ENCODE results near the gene ULBP3. TPM values are rescaled to one million over a fixed set of nuclear protein-coding genes. Genes with fewer than 3 reads are reported as not detected.

The ULBP3 gene
- total and polyA plus RNA-seq, 2 donors from 2014 or later = 0.71 to 5.0 TPM

DNA sequence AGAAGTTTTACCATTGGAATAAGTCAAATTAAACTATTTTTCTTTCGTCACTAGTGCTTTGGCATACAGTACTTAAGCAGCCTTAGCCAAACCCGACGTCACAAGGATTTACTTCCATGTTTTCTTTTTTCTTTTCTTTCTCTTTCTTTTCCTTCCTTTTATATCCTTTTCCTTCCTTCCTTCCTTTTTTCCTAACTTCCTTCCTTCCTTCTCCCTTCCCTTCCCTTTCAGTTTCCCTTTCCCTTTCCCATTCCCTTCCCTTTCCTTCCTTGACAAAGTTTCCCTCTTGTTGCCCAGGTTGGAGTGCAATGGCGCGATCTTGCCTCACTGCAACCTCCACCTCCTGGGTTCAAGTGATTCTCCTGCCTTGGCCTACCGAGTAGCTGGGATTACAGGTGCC lies 9.9 kb downstream of the ULBP3 start:
- TF ChIP-seq, protein P1, sequence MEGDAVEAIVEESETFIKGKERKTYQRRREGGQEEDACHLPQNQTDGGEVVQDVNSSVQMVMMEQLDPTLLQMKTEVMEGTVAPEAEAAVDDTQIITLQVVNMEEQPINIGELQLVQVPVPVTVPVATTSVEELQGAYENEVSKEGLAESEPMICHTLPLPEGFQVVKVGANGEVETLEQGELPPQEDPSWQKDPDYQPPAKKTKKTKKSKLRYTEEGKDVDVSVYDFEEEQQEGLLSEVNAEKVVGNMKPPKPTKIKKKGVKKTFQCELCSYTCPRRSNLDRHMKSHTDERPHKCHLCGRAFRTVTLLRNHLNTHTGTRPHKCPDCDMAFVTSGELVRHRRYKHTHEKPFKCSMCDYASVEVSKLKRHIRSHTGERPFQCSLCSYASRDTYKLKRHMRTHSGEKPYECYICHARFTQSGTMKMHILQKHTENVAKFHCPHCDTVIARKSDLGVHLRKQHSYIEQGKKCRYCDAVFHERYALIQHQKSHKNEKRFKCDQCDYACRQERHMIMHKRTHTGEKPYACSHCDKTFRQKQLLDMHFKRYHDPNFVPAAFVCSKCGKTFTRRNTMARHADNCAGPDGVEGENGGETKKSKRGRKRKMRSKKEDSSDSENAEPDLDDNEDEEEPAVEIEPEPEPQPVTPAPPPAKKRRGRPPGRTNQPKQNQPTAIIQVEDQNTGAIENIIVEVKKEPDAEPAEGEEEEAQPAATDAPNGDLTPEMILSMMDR (IDR thresholded peaks at IDR 0.05; ENCODE audit: borderline replicate concordance, extremely low read depth, insufficient read depth) = no peak
- no peaks in the 10 kb centered on the region for H3K27me3 ChIP-seq (ENCODE audit: control insufficient read depth, insufficient read depth, low read length)
- H3K27ac ChIP-seq (ENCODE audit: low read depth in 2 of 2, low read length in 2 of 2) = no peak overlapping the region
- no peaks in the 10 kb centered on the region for H3K9me3 ChIP-seq (ENCODE audit: control insufficient read depth in 2 of 3, insufficient read depth in 1 of 3, low read length in 3 of 3)
- no peak overlapping the region for H3K4me3 ChIP-seq (ENCODE audit: low read length in 3 of 3)
- no peaks in the 10 kb centered on the region for H3K36me3 ChIP-seq (ENCODE audit: control insufficient read depth in 2 of 3, insufficient read depth in 3 of 3, low read length in 3 of 3)
- no peak overlapping the region for H3K9ac ChIP-seq (ENCODE audit: low read length in 3 of 3)
- FAIRE-seq (no peak), DNase-seq (peak in 1 of 5 donors; percentile 11)
- no peaks in the 10 kb centered on the region for H3K4me1 ChIP-seq (ENCODE audit: control insufficient read depth in 2 of 3, insufficient read depth in 2 of 3, low read depth in 1 of 3, low read length in 3 of 3)
- intact Hi-C loops (cut with DNase I) = no loop called here

DNA sequence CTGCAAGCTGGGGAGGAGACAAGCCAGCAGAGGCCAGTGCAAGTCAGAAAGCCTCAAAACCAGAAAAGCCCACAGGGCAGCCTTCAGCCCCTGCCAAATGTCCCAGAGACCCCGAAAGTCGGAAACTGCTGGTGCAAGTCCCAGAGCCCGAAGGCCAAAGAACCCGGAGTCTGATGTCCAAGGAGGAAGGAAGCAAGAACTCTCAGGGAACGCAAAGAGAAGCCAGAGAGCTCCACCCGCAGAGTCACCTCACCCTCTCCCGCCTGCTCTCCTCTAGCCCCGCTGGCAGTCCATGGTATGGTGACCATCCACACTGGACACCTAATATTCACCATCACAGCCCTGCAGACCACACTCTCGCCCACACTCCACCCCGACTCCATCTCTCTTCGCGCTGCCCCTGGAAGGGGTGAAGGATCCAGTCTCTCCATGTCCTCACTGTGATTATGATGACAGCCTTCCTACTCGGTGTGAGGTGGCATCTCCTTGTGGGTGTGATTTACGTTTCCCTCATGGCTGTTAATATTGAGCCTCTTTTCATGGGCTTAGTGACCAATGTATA lies 10.6 kb downstream of the ULBP3 start:
- intact Hi-C loops (cut with DNase I) = no loop called here
- no peaks in the 10 kb centered on the region for H3K27me3 ChIP-seq (ENCODE audit: control insufficient read depth, insufficient read depth, low read length)
- no peaks in the 10 kb centered on the region for H3K9me3 ChIP-seq (ENCODE audit: control insufficient read depth in 2 of 3, insufficient read depth in 1 of 3, low read length in 3 of 3)
- H3K4me3 ChIP-seq (ENCODE audit: low read length in 3 of 3) = no peak overlapping the region
- no peaks in the 10 kb centered on the region for H3K4me1 ChIP-seq (ENCODE audit: control insufficient read depth in 2 of 3, insufficient read depth in 2 of 3, low read depth in 1 of 3, low read length in 3 of 3)
- H3K36me3 ChIP-seq (ENCODE audit: control insufficient read depth in 2 of 3, insufficient read depth in 3 of 3, low read length in 3 of 3) = no peaks in the 10 kb centered on the region
- H3K9ac ChIP-seq (ENCODE audit: low read length in 3 of 3) = no peak overlapping the region
- TF ChIP-seq, protein P1 (IDR thresholded peaks at IDR 0.05; ENCODE audit: borderline replicate concordance, extremely low read depth, insufficient read depth) = no peak
- DNase-seq (peak in 1 of 5 donors; percentile 20), FAIRE-seq (no peak)
- H3K27ac ChIP-seq (ENCODE audit: low read depth in 2 of 2, low read length in 2 of 2) = no peak overlapping the region

DNA sequence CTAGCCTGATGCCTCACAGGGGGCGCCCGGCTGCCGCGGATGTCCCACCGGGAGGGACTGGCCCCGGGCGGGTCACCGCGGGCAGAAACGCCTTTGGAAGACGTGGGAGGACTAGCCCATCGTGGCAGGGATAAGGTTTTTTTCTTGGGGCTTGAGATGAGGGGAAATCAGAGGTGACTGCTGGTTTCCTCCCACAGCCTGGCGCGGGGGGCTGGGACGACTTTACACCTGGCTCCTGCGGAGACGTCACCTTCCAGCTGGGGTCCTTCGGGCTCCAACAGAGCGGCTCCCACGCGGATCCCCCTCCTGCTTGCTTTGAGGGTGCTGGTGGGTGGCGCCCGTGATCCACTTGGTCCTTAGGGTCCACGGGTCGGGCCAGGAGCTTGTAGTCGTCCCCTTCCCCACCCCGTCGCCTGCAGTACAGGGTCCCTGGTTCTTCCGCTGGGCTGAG lies 11.4 kb downstream of the ULBP3 start:
- Histone ChIP-seq H3K9me3 (ENCODE audit: control insufficient read depth in 2 of 3, insufficient read depth in 1 of 3, low read length in 3 of 3) (no peaks in the 10 kb centered on the region), H3K4me1 (ENCODE audit: control insufficient read depth in 2 of 3, insufficient read depth in 2 of 3, low read depth in 1 of 3, low read length in 3 of 3) (no peaks in the 10 kb centered on the region), H3K27ac (ENCODE audit: low read depth in 2 of 2, low read length in 2 of 2) (no peak overlapping the region), H3K9ac (ENCODE audit: low read length in 3 of 3) (no peak overlapping the region), H3K27me3 (ENCODE audit: control insufficient read depth, insufficient read depth, low read length) (no peaks in the 10 kb centered on the region), H3K36me3 (ENCODE audit: control insufficient read depth in 2 of 3, insufficient read depth in 3 of 3, low read length in 3 of 3) (no peaks in the 10 kb centered on the region), H3K4me3 (ENCODE audit: low read length in 3 of 3) (no peak overlapping the region)
- FAIRE-seq (no peak), DNase-seq (peak in 1 of 5 donors; percentile 26)
- TF ChIP-seq, protein P1 (IDR thresholded peaks at IDR 0.05; ENCODE audit: borderline replicate concordance, extremely low read depth, insufficient read depth) = no peak
- intact Hi-C loops (cut with DNase I) = no loop called here

DNA sequence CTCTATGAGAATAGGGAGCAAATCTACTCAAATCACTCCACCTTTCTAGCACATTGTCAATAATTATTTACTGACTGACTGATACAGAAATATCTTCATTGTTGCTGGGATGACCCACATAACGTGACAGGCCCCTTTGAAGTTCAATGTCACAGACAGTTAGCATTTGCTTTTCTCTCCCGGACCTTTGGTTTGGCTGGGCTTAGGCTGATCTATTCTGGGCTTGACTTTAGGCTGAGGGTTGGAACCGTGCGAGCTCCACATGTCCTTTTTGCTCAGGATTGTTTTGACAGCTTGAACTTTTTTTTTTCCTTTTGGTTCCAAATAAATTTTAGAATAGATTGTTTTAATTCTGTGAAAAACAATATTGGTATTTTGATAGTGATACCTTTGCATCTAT lies 12.0 kb downstream of the ULBP3 start:
- TF ChIP-seq, protein P1 (IDR thresholded peaks at IDR 0.05; ENCODE audit: borderline replicate concordance, extremely low read depth, insufficient read depth) = no peak
- no peak for FAIRE-seq
- Histone ChIP-seq H3K9me3 (ENCODE audit: control insufficient read depth in 2 of 3, insufficient read depth in 1 of 3, low read length in 3 of 3) (no peaks in the 10 kb centered on the region), H3K4me3 (ENCODE audit: low read length in 3 of 3) (no peak overlapping the region), H3K4me1 (ENCODE audit: control insufficient read depth in 2 of 3, insufficient read depth in 2 of 3, low read depth in 1 of 3, low read length in 3 of 3) (no peaks in the 10 kb centered on the region), H3K36me3 (ENCODE audit: control insufficient read depth in 2 of 3, insufficient read depth in 3 of 3, low read length in 3 of 3) (no peaks in the 10 kb centered on the region), H3K27ac (ENCODE audit: low read depth in 2 of 2, low read length in 2 of 2) (no peak overlapping the region), H3K27me3 (ENCODE audit: control insufficient read depth, insufficient read depth, low read length) (no peaks in the 10 kb centered on the region), H3K9ac (ENCODE audit: low read length in 3 of 3) (no peak overlapping the region)
- intact Hi-C loops (cut with DNase I) = no loop called here
- peak in 1 of 5 donors; percentile 11 for DNase-seq

Measured in kidney (tissue), 14 donors.